Right ventricle myocardium superior (tissue), 1 donor: ENCODE measurements around the gene TSSK6. TPM values are rescaled to one million over a fixed set of nuclear protein-coding genes. Genes with fewer than 3 reads are reported as not detected.

Experiments
- ATAC-seq: fragments of 200-7000 bp; cut with Tn5 transposase; one replicate; pipeline ENCODE4 v1.9.1; 2020; ENCODE audit warnings: mild to moderate bottlenecking; ENCODE audit not compliant: poor library complexity
- DNase-seq: peaks from one replicate; pipeline ENCODE4 v3.0.0-alpha.2; 2020
- intact Hi-C: fragments of 100-400 bp; cut with DNase I; formaldehyde crosslinking; loops from one replicate; pipeline ENCODE4 v1.11.2; 2022
- total RNA-seq: library from RNA; stranded (reverse); fragmentation: NEBNext Ultra II Directional; extraction: Animal tissue kit (Norgen Biotek cat#: 25700); gene quantifications from one replicate; pipeline ENCODE4 v1.2.1, GENCODE V29; 2021
- donor health status: DM: no; HTN: yes; CAD: no; lungs with severe emphysema.

The TSSK6 gene
- total RNA-seq, 1 donor from 2014 or later: 0.67 TPM

DNA sequence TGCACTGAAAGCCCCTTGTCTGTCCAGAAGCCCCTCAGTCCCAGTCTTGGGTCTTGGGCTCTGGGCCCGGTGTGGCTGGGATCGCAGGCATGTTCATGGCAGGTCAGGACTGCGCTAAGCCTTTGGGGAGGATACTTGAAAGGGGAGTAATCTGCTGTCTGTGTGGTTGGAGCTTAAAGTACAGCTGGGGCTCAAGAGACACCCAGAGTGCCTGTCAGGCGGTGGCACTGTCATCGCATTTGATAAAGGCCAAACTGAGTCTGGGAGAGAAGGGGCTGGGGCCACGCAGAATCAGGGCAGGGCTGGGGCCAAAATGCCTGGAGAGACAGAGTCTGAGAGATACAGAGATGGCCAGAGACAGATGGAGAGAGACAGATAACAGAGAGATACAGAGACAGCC, 18.5 kb upstream of the TSSK6 start:
- ATAC-seq (peak; percentile 13), DNase-seq (no peak)
- intact Hi-C loops: loop anchor here (2.0 to 10.0 kb wide), 2 partner anchors 109 to 411 kb away; partner anchors contain the start of gene GMIP

DNA sequence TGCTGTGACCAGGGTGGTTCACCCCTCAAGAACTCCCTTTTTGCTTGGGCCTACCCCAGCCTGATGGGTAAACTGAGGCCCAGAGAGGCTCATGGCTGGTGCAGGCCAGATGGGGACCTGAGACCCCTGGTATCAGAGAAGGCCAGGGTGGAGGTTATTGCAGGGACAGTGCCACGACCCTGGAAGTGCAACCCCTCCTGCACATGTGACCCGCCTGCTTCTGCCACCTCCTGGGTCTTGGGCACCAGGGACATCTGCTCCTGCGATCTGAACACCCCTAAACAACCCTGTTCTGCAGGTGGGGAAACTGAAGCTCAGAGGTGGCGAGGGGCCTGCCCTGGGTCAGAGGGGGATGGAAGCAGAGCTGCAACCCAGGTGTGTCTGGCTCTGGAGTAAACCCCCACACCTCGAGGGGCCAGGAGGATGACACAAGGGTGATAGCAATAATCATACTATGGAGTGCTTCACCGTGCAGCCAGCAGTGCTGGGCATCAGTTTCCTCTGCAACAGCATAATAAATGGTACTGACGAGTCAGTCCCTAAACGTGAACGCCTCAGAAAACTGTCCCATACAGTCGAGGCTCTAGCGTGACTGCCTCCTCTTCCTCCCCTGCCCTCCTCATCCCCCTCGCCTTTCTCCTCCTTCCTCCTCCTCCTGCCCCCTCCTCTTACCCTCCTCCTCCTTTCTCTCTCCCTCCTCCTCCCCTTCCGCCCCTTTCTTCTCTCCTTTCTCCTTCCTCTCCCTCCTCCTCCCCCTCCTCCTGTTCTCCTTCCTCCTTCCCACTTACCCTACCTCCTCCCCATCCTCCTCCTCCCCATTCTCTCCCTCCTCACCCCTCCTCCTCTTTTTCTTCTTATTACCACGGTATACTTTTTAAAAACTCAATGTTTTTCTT, 17.7 kb upstream of the TSSK6 start:
- DNase-seq (no peak), ATAC-seq (no peak)
- intact Hi-C loops: loop anchor here (2.0 to 10.0 kb wide), 2 partner anchors 110 to 412 kb away; partner anchors contain the start of gene GMIP

DNA sequence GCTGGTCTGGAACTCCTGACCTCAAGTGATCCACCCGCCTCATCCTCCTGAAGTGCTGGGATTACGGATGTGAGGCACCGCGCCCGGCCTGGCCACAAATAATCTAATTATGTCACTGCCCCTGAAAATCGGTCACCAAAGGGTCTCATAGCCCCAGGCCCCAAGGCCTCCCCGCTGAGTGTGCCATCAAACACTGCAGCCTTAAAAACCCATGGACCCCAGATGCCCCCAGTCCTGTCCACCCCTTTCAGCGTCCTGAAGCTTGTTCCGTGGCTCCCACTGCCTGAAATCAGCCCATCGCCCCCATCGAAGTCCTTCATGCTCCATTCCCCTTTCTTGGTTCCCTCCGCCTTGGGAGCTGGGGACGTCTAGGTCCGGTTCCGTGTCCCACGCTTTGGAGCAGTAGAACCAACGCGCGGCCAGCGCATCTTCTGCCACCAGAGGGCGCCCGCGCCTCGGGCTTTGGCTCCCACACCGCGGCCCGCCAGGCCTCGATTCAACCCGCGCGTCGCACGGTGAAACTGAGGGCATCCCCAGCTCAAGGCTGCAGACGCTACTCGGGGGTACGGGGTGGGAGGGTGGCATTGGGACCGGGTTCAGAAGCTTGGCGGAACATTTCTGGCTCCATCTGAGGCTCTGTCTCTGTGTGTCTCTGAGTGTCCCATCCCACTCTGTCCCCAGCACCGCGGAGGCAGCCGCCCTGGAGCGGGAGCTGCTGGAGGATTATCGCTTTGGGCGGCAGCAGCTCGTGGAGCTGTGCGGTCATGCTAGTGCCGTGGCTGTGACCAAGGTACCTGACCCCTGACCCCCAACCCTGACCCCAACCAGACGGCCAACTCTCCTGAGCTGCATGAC, 16.8 kb upstream of the TSSK6 start:
- DNase-seq (peak; percentile 93), ATAC-seq (peak; percentile 82)
- intact Hi-C loops: loop anchor here (2.0 to 10.0 kb wide), 2 partner anchors 111 to 413 kb away; partner anchors contain the start of gene GMIP

- DNase-seq (no peak), ATAC-seq (no peak)
- intact Hi-C loops: loop anchor here (10.0 kb wide), 1 partner anchor 414 kb away; no protein-coding TSS in a partner anchor
Measured at GRCh38 chr19:19530889-19531288, 15.5 kb upstream of the TSSK6 start.

DNA sequence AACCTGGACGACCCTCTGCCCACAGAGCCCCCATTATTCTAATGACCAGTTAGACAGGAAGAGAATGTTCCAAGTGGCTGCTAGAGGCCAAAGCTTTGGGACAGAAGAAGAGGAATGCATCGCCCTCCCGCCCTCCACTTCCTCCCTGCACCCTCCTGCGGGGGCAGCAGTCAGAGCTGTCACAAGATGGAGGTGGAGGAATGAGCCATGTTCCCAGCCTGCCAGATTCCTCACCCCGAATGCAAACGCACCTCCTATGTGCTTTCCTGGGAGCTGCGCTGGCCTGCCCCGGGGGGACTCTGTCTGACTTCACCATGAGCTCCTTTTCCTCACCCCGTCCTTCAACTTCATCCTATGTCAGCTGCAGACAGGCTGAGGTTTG, 15.1 kb upstream of the TSSK6 start:
- intact Hi-C loops: loop anchor here (10.0 kb wide), 1 partner anchor 414 kb away; no protein-coding TSS in a partner anchor
- DNase-seq: no peak
- ATAC-seq: no peak

GRCh38 chr19:19529783-19530422, 14.6 kb upstream of the TSSK6 start:
- intact Hi-C loops: loop anchor here (10.0 kb wide), 1 partner anchor 415 kb away; no protein-coding TSS in a partner anchor
- DNase-seq (no peak), ATAC-seq (no peak)

- no peak for DNase-seq
- ATAC-seq: peak; percentile 32
- intact Hi-C loops: no loop called here
Measured at GRCh38 chr19:19528721-19529490, 13.6 kb upstream of the TSSK6 start, which contains the start of gene YJEFN3. YJEFN3 (plus strand) TSS chr19:19528911; CDS start chr19:19528933, 22 bp downstream.

DNA sequence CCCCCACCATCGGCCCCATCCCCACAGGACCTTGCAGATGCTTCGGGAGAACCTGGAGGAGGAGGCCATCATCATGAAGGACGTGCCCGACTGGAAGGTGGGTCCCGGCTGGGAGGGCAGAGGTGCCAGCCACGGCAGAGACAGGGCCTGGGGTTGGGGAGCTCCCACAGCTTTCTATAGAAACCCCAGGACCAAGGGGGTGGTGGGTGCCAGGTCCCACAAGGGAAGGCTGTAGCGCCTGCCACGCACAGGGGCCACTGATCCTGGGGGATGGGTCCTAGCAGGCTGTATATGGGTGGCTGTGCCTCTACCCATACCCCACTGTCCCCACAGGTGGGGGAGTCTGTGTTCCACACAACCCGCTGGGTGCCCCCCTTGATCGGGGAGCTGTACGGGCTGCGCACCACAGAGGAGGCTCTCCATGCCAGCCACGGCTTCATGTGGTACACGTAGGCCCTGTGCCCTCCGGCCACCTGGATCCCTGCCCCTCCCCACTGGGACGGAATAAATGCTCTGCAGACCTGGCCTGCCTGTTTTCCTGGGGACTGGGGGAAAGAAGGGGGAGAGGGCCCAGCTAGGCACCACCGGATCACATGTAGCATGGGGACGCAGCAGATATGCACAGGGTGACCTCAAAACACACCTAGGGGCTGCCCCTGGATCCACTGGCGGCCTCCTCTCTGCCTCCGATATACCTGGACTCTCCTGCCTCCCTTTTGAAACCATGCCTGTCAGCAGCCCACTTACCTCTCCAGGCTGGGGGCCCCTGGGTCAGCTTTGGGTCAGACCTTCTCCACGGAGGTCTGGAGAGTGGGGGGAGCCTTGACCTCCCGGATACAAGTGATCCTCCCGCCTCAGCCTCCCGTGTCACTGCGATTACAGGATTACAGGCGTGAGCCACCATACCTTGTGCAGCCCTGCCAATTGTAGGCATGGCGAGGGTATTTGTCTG, 12.6 kb upstream of the TSSK6 start:
- no peak for ATAC-seq
- no peak for DNase-seq
- intact Hi-C loops: no loop called here

DNA sequence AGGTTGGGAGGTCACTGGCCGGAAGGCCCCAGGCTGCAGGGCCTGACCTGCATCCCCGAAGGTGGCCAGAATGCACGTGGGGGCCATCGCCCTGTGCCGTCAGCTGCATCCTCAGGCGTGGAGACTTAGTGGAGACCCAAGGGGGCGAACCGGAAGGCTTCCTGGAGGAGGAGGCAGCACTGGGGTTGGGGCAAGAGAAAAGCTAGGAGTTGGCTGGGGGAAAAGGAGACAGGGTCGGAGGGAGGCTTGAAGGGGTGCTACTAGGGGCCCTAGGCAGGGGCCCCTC, 12.0 kb upstream of the TSSK6 start:
- DNase-seq (no peak), ATAC-seq (no peak)
- intact Hi-C loops: no loop called here

DNA sequence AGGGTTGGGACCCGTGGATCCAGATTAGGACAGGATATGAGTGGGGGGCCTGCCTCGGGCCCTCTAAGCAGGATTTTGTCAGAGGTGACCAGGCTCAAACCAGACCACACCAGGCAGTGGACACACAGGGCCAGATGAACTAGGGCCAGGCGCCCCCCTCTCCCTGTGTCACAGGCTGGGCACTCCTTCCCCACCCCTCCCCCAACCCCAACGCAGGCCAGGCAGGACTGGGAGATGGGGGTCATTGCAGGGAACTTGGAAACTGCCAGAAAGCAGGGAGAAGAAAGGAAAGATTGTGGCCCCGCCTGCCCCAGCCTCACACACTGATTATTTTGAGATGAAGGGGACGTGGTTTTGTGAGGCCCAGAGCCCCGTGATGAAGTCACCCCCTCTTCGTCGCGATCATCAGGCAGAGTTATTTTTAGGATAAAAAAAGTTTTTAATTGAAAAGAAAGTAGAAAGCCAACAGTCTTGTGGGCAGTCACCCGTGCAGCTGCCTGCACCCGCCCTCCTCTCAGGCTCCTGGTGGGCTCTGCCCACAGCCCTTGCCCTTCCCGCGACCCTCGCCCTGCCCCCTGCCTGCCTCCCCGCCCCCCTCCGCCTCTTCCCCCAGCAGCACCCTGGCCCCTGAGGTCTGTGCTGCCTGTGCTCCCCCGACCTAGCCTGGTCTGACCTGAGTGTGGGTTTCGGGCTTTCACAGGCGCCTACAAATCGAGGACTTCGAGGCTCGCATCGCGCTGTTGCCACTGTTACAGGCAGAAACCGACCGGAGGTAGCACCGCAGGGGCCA, 11.4 kb upstream of the TSSK6 start:
- ATAC-seq: no peak
- intact Hi-C loops: no loop called here
- no peak for DNase-seq

DNA sequence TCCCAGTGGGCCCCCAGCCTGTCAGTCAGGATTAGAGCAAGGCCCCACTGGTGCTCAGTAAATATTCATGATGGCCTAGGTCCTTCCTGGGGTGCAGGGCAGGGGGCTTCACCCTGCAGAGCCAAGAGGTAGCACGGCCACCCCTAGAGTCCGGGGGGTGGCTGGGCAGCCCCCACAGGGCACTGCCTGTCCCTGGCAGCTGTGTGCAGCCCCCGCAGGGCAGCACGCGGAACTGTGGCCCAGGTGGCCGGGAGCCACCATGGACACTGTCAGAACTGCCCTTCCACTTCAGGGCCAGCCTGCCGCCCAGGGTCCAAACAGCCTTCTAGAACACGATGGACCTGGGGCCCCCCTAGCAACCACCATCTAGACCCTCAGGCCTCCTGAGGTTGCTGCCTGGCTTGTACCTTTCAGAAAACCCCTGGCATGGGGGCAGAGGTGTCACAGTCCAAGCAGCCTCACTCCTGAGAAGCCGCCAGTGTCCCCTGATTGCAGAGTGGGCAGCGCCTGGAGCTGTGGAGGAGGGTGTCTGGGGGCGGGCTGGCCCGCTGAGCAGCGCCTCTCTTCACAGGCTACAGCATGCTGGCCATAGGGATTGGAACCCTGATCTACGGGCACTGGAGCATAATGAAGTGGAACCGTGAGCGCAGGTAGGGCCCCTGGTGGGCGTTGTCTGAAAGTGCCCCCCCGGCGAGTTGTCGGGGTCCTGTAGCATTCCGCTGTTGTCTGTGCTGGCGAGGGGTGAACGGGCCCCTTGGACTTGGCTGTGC, 10.4 kb upstream of the TSSK6 start:
- intact Hi-C loops: no loop called here
- ATAC-seq (no peak), DNase-seq (no peak)

DNA sequence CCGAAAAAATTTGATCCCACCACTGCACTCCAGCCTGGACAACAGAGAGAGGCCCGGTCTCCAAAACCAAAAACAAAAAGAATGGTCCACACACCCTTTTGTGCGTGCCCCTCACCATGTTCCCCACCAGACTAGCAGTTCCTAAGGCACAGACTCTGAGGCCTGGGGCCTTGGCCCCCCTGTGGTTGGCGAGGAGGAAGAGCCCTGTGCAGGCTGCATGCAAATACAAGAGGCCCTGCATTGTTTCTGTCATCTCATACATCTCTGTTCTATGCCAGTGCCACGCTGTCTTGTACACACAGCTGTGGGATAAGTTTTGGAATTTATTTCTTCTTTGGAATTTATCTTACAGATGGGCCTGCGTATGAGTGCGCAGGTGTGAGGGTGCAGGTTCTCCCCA, 8.7 kb upstream of the TSSK6 start:
- no peak for DNase-seq
- intact Hi-C loops: no loop called here
- ATAC-seq: no peak

- no peak for DNase-seq
- ATAC-seq: no peak
- intact Hi-C loops: no loop called here
Measured at GRCh38 chr19:19523177-19523576, 7.8 kb upstream of the TSSK6 start.

- no peak for ATAC-seq
- DNase-seq: no peak
- intact Hi-C loops: no loop called here
Measured at GRCh38 chr19:19520989-19521388, 5.6 kb upstream of the TSSK6 start.

DNA sequence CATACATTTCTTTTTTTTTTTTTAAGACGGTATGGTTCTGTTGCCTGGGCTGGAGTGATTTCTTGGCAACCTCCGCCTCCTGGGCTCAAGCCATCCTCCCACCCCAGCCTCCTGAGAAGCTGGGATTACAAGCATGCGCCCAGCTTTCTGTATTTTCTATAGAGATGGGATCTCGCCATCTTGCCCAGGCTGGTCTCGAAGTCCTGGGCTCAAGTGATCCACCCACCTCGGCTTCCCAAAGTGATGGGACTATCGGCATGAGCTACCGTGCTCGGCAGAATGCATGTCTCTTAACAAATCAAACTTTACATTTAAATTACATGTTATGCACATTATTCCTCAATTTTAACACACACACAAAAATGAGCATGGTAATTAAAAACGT, 1.9 kb upstream of the TSSK6 start:
- intact Hi-C loops: no loop called here
- ATAC-seq: no peak
- DNase-seq: no peak
